Measurements from ENCODE around the gene SLX4IP.

- TF ChIP-seq EZH2 (IDR thresholded peaks at IDR 0.05; ENCODE audit: low read length, missing control alignments) (no peak), CTCF (conservative IDR thresholded peaks at IDR 0.05 in 1 of 2, IDR thresholded peaks at IDR 0.05 in 1 of 2; ENCODE audit: low read depth in 1 of 2, low read length in 2 of 2) (no peak)
Measured at GRCh38 chr20:10463622-10464021, 28.5 kb downstream of the SLX4IP start.
